HG03095 (cell line): ENCODE measurements around the gene NFIB.

Experiments used
- ATAC-seq: cut with Tn5 transposase; IDR thresholded peaks from one replicate; pipeline ENCODE4 v1.9.1; 2021; ENCODE audit warnings: moderate library complexity; ENCODE audit not compliant: unreplicated experiment

Gene NFIB

DNA sequence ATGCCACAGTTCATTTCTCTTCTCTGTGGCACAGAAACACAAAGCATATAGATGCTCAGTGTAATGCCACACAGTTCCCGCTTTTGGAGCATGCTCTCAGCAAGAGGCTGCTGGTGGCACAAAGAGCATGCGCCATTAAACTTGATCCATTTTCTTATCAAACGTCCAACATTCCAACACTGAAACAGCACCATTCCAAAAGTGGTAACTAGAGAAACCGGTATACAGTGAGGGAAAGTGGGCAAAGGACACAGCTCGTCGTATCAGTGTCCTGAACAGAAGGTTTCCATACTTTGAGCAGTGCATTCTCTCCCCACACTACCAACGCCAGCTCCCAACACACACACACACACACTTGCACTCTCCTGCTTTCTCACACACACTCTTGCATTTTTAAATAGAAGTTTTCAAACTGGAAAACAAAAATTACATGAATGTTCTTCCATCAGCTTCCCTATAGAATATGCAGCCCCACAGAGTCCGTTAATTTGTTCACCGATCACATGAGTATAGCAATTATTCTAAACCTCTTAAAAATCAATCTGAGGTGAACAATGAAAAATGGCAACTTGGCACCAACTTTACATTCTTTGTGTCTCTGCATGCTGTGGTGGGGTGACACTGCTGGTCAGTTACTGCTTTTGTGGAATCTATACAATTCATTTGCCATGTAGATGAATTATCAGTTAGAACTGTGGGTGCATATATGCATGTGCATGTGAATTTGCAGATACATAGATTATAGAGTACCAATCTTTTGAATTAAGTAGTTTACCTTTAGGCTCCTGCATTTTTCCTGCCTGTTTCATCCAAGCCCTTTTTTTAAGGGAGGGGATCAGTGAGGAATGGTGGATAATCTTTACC, 5.7 kb downstream of the NFIB start:
- no peak for ATAC-seq

DNA sequence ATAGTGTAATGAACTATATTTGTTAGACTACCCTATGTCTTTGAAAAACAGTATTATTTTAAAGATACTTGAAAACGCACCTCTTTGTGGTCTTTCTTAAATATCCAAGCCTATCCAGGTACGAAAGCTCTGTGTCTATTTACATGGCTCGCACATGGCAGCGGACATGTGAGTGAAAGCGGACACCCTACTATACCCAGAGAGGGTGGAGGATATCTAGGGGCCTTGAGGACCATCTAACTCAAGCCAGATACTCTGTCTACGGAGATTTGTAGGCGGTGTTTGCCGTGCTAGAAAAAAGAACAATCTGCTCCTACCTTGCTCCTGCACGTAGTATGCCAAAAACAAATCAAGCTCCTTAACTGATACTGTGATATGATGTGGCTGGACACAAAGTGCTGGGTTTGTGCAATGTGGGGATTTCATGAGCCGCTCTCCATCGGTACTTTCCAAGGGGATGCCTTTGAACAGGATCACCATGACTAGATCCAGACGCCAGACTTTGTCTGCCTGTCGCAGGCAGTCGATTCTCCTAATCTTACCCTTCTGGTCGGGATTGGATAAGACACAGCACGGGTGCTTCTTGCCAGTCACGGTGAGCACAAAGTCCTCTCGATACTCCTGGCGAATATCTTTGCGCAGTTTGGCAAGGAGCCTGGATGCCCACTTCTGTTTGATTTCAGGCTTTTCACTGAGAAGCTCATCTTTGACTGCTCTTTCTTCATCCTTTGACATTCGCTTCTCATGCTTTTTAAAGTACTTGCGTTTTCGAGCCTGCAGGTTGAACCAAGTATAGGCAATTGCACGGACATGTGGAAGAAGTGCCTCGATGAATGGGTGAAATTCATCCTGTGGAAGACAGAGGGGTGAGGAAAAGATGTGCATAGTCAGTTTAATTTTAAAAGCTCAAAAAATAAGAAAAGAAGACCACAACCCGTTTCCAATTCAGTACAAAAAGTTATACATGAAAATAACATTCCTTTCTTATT, 7.0 kb downstream of the NFIB start:
- no peak for ATAC-seq

DNA sequence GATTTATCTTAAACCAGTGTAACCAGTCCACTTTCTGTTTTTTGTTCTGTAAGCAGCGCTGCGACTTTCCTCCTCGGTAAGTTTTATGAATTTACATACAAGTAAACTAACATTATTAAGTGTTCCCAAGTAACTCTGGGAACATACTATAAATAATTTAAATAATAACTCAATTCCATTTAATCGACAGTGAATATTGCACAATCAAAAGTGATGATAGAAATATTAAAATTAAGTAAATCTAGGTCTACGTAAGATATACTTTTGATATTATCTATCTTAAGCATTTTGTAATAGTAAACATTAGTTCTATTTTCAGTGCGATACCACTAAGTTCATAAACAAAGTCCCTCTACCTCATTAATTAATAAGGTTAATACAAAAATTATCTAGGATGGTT, 7.8 kb downstream of the NFIB start:
- no peak for ATAC-seq

DNA sequence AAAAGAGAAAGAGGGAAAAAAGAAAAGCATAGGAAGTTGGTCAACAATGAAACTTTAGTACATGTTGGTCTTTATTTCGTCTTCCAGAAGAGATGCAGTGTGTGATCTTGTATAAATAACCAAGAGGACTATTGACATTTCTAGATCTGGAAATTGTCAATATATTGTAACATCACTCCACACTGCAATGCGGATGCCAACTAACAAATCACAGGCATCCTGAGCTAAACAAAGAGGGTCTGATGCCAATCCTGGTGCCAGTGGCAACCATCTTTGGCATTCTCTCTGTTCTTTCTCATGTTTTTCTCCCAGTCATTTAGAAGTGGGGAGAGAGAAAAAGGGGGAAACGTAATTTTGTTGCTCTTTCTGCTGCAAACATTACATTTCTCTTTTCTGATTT, 9.7 kb downstream of the NFIB start:
- no peak for ATAC-seq

- ATAC-seq = no peak
Measured at GRCh38 chr9:14303521-14303920, 10.4 kb downstream of the NFIB start.

DNA sequence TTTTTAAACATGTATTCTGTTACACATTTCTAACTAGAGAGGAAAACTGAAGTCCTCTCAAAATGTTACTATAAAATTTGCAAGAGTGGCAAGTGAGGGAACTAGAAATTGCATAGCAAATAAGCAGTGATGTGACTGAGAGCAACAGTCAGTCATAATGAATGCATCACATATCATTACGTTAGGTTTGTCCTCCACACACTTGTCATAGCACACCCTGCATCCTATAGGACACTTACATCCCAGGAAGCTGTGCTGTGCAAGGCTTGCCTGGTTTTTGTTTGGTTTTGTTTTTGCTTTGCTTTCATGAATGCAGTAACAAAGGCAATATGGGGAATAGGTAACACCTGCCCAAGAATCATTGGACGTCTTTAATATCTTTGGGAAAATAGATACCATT, 10.8 kb downstream of the NFIB start:
- ATAC-seq = no peak

DNA sequence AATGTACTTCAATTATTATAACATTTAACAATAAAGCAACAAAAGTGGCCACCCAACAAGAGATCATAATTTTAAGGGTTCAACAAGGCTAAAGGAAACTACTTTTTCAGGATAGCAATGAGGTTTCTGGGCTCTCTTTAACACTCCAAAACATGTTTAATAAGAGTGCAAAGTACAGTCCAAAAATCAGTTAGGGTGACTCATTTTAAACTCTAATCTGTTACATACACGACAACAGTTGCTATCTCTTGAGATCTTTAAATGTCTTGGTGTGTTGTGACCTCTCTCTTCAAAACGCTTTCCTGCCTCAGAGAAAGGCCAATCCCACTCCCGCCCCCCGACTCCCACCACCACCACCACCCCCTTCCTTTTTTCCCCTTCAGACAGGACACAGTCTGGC, 11.5 kb downstream of the NFIB start:
- ATAC-seq = no peak

- ATAC-seq = no peak
Measured at GRCh38 chr9:14301583-14302021, 12.3 kb downstream of the NFIB start.

- ATAC-seq = no peak
Measured at GRCh38 chr9:14301006-14301405, 12.9 kb downstream of the NFIB start.

GRCh38 chr9:14300588-14300987, 13.4 kb downstream of the NFIB start:
- ATAC-seq = no peak

GRCh38 chr9:14300040-14300439, 13.9 kb downstream of the NFIB start:
- ATAC-seq = no peak

DNA sequence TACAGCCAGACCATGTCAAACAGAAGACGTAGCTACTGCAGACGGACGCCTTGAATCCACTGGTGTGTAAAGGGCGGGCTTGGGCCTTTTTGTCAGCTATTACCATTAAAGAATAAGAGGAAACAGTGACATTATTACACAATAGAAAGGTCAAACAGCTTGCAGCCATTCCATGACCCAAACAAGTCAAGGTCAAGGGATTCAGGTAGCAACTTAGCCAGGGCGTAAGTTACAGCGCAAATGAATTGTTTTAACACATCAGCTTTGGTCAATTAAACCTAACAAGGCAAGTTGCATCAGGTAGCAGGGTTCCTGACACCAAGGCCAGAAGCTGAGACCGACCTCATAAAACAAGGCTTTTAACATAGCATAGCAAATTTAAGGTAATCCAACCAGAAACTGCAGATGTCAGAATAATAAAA, 15.3 kb downstream of the NFIB start:
- ATAC-seq = no peak

DNA sequence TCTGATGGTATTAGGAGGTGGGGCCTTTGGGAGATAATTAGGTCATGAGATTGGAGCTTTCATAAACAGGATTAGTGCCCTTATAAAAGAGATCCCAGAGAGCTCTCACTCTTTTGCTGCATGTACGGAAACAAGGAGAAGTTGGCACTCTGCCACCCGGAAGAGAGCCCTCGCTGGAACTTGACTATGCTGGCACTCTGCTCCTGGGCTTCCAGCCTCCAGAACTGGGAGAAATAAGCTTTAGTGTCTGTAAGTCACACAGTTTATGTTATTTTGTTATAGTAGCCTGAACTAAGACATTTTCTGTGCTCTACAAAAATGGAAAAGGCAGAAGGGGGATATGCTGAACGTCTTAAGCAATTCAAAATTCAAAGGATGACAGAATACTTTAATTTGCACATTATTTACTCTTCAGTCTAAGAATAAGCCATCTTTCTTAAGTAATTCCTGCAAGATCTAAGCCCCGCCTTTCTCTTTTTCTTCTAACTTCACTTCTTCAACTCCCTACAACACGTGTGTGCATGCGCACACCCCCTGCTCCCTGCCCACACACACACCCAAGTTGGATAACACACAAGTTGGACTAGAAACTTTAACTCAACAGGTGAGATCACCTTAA, 17.3 kb downstream of the NFIB start:
- no peak for ATAC-seq

- ATAC-seq = no peak
Measured at GRCh38 chr9:14294659-14295058, 19.3 kb downstream of the NFIB start.

- no peak for ATAC-seq
Measured at GRCh38 chr9:14293801-14294200, 20.1 kb downstream of the NFIB start.

DNA sequence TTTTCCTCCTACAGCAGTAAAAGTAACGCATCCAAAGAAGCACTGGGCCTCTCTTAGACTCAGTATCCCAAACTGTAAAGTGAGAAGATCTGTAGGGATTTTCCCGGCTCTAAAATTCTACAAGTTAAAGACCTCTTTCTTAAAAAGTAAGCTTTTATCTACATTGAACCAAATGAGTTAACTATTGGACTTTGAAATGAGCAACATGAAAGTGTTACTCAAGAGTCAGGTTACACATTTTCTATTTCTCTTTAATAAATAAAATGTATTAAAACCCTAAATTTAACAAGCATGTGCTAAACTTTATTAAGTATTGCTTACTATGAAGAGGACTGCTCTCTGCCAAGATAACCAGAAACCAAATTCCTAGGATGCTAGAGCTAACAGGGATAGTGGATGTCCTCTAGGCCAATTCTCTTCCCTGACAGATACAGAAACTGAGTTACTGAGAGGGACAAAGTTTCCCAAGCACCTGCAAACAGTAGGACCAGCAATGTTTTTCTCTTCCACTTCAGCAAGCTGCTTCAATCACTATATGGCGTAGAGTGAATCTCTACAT, 21.7 kb downstream of the NFIB start:
- no peak for ATAC-seq

- ATAC-seq = no peak
Measured at GRCh38 chr9:14289916-14290315, 24.0 kb downstream of the NFIB start.

- no peak for ATAC-seq
Measured at GRCh38 chr9:14288433-14288832, 25.5 kb downstream of the NFIB start.

GRCh38 chr9:14286121-14286520, 27.8 kb downstream of the NFIB start:
- no peak for ATAC-seq

- no peak for ATAC-seq
Measured at GRCh38 chr9:14283276-14283675, 30.7 kb downstream of the NFIB start.

- ATAC-seq = no peak
Measured at GRCh38 chr9:14281876-14282275, 32.1 kb downstream of the NFIB start.
